GM18907 (cell line): Measurements from ENCODE around the gene RNPEPL1.

Experiments used
- ATAC-seq: cut with Tn5 transposase; IDR thresholded peaks from one replicate; pipeline ENCODE4 v1.9.1; 2021; ENCODE audit warnings: mild to moderate bottlenecking, moderate library complexity; ENCODE audit not compliant: unreplicated experiment

RNPEPL1 gene

DNA sequence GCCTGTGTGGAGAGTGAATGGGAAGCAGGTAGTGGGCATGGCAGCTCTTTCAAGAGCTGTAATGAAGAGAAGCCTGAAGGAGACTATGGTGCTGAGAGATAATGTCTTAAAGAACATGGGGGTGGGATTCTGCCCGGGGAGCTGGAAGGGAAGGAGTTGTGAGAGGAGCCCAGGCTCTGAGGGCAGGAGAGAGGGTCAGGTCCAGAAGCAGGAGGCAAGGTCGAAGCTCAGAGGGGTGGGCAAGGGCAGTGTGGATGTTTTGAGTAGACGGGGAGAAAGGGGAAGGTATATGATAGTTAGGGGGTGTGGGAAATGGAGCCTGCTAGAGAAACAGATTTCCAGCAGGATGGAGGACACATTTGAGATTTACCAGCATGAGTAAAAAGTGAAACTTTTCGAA lies 20.4 kb downstream of the RNPEPL1 start:
- no peak for ATAC-seq

DNA sequence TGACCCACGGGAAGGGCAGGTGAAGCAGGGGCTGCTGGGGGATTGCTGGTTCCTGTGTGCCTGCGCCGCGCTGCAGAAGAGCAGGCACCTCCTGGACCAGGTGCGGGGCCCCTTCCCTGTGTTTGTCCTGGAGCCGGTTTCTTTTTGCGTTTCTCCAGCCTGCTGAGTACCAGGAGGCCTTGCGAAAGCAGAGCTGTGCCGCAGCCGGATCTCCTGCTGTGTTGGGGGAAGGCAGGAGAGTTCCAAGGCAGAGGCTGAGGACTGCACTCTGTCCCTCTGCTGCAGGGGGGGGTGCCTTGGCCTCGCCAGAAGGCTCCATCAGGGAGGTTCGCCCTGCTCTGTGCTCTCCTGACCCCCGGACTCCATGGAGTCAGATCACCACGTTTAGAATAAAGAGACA lies 21.1 kb downstream of the RNPEPL1 start:
- no peak for ATAC-seq

DNA sequence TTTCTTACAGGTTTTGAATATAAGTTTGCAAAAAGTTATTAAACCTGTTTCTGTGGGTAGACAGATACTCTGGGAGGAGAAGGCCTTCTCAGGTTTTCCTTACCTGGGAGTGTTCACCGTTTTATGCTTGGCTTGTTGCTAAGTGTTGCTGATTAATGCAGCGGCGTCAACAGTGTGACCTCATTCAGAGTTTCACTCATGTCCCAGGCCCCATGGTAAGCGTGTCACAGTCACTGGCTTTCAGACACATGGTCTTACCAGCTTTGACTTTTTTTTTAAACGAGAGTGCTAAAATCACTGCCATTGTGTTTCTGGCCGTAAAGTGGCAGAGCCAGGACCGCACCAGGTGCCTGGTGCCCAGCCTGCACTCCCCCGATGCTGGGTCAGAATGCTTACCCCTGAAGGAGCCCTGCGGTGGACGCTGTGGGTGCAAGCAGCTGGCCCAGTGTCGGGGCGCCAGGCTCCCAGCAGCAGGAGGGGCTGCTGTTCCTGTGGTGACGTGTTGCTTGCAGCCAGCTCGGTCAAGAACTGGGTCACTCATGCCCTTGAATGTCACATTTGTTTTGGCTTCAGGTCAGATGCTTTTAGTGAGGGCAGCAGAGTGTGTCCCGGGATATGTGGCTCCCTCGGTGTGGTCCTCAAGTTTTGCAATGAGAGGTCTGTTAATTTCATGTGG lies 21.7 kb downstream of the RNPEPL1 start:
- no peak for ATAC-seq

DNA sequence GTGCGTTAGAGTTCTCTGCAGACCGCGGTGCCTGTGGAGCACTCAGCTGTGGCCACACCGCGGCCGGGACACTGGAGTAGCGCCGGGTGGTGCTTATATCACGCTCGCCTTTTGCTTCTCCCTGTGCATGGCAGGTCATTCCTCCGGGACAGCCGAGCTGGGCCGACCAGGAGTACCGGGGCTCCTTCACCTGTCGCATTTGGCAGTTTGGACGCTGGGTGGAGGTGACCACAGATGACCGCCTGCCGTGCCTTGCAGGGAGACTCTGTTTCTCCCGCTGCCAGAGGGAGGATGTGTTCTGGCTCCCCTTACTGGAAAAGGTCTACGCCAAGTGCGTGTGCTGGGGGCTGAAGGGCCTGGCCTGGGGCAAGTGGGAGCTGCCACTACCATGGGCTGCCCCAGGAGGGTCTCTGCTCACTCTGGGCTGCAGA lies 22.4 kb downstream of the RNPEPL1 start:
- no peak for ATAC-seq

DNA sequence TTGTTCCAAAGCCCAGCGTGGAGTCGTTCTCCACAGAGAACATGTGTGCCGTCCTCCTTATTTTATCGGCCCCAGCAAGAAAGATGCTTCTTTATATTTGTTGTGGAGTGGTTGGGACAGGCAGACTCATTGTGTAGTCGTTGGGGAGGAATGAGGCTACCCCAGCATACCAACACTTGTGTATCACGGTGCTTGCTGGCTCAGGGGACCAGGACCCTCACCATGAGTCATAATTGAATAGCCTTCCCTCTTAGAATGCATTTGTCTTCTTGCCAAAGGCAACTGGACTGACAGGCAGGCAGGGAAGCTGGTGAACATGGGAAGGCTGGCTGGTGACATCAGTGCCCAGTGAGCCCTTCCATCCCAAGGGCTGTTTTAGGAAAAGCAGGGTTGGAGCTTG lies 22.9 kb downstream of the RNPEPL1 start:
- ATAC-seq, result no peak

DNA sequence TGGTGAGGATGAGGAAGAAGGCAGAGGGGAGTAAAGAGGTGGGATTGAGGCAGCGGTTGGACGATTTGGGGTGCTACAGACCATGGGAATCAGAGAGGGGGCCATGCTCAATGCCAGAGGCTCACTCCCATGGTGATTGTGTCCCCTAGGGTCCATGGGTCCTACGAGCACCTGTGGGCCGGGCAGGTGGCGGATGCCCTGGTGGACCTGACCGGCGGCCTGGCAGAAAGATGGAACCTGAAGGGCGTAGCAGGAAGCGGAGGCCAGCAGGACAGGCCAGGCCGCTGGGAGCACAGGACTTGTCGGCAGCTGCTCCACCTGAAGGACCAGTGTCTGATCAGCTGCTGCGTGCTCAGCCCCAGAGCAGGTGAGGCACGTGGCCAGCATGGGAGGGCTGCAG lies 23.5 kb downstream of the RNPEPL1 start:
- no peak for ATAC-seq

DNA sequence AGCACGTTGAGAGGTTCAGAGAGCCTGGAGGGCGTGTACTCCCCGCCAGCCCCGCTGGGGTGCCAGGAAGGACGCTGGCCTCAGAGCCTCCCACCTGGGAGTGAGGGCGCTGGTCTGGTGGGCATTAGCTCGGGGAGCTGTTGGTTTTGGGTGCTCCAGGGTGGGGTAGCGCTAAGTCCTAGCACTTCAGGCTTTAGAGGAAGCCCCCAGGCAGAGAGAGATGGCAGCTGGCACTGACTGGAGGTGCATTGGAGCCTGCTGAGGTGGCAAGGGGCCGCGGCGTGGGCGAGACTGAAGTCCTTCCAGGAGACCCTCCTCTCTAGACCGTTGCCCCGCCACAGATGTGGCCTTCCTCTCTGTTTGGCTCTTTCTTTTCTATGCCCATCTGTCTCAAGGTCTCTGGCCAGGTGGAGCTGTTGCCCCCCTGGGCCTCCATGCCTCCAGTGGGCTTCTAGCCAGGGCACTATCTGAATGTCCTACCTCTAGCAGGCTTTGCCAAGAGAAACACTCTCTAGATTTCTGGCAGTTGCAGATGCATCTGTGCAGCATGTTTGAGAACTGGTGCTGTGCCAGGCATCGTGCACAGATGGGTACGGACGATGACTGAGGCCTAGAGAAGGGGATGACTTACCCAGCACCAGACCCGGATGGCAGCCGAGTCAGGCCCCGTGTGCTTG lies 24.9 kb downstream of the RNPEPL1 start:
- ATAC-seq, result no peak

DNA sequence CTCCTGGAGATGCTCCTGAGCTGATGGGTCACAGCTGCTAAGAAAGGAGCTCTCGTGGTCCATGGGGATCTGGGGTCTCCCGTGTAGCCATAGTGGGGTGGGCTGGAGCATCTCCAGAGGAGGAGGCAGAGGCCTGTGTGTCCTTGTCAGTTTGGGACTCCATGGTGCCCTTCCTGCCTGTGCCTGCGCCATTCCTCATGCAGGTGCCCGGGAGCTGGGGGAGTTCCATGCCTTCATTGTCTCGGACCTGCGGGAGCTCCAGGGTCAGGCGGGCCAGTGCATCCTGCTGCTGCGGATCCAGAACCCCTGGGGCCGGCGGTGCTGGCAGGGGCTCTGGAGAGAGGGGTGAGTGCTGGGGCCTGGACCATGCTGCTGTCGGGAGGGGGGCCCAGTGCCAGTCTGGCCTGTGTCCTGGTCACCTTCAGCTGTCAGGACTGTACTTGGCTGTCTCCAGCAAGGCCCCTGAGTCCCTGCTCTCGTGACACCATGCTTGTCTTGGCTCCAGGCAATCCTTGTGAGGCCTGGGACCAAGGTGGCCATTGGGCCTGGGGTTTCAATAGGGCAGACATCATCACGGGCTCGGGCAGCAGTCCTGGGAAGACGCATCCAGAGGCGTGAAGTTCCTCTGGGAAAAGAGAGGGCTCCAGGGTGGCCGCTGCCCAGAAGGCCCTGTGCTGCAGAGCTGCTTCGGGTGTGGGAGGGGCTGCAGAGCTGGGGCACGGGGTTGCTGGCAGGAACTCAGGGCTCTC lies 25.6 kb downstream of the RNPEPL1 start:
- ATAC-seq, result no peak

DNA sequence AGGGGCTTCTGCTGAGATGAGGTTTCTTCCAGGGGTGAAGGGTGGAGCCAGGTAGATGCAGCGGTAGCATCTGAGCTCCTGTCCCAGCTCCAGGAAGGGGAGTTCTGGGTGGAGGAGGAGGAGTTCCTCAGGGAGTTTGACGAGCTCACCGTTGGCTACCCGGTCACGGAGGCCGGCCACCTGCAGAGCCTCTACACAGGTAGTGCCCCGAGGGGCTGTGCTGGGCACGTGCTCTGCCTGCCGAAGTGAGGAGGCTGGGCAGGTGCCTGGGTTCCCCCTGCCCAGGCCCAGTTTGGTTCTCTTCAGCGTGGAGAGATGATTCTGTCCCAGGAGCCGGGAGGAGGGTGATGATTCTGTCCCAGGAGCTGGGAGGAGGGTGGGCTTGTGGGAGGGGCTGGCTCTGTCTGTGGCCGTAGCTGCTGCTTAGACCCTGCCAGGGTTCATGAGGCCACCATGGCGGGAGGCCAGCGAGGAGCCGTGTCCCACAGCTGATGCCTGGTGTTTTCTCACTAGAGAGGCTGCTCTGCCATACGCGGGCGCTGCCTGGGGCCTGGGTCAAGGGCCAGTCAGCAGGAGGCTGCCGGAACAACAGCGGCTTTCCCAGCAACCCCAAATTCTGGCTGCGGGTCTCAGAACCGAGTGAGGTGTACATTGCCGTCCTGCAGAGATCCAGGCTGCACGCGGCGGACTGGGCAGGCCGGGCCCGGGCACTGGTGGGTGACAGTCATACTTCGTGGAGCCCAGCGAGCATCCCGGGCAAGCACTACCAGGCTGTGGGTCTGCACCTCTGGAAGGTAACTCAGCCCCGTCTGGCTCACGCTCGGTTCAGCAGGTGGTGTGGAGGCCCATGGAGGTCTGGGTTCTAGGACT lies 26.5 kb downstream of the RNPEPL1 start:
- ATAC-seq, result no peak

DNA sequence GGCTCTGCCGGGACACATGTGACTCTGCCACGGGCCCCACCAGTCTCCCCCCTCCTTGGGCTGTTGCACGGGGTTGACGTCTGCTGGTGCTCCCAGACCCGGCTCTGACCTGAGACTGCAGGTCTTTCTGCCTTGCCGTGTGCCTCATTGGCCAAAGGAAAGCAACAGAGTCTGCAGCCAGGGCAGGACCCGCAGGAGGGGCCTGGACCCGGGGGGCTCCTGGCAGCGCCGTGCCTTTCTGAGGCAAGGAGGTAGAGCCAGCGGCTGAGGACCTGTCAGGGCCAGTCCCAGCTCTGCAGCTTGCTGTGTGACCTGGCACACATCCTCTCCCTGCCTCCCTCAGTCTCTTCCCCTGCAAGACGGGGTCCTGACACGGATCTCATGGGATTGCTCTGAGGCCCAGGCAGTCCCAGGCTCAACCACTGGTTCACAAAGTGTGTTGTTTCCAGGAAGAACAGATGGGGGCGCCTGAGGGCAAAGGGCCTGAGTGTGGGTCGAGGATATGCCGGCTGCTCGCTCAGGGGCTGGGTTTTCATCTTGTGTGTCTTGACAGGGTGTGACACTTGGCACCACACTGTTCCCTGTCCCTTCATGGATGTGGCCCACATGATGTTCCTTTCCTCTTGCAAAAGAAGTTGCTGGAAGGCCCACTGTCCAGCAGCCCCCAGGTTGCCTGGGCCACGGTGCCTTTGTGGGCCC lies 27.2 kb downstream of the RNPEPL1 start:
- ATAC-seq, result no peak

DNA sequence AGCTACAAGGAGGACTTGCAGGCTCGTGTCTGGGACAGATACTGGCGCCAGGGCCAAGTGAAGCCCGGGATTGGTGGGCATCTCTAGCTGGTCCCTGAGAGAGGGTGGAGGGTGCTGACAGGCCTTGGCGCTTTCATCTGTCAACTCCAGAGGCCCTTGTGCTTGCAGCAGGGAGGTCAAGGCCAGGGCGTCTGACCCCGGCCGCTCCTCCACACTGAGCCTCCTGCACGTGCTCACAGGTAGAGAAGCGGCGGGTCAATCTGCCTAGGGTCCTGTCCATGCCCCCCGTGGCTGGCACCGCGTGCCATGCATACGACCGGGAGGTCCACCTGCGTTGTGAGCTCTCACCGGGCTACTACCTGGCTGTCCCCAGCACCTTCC lies 27.8 kb downstream of the RNPEPL1 start:
- no peak for ATAC-seq

DNA sequence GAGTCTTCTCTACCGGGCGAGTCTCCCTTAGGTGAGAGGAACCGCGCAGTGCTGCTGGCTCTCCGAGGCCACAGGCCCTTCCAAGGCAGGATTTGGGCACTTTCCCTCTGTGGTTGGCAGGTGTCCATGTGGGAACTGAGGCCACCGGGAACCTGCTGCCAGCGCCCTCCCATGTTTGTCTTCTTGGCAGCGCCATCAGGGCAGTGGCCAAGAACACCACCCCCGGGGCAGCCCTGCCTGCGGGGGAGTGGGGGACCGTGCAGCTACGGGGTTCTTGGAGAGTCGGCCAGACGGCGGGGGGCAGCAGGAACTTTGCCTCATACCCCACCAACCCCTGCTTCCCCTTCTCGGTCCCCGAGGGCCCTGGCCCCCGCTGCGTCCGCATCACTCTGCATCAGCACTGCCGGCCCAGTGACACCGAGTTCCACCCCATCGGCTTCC lies 28.2 kb downstream of the RNPEPL1 start:
- no peak for ATAC-seq

DNA sequence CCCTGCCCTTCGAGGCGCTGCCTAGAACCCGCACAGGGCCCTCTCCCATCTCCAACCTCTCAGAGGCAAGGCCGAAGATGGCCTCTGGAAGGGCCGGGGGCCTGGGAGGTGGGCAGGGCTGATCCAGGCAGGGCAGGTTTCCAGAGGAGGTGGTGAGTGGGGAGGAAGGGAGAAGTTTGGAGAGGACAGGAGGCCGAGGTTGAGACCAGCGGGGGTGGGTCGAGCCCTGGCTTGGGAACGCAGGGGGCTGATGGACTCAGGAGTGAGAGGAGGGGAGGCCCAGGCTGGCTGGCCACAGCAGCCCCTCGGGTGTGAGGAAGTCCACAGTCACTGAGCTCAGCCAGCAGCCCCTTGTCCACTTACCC lies 28.8 kb downstream of the RNPEPL1 start:
- ATAC-seq, result no peak

DNA sequence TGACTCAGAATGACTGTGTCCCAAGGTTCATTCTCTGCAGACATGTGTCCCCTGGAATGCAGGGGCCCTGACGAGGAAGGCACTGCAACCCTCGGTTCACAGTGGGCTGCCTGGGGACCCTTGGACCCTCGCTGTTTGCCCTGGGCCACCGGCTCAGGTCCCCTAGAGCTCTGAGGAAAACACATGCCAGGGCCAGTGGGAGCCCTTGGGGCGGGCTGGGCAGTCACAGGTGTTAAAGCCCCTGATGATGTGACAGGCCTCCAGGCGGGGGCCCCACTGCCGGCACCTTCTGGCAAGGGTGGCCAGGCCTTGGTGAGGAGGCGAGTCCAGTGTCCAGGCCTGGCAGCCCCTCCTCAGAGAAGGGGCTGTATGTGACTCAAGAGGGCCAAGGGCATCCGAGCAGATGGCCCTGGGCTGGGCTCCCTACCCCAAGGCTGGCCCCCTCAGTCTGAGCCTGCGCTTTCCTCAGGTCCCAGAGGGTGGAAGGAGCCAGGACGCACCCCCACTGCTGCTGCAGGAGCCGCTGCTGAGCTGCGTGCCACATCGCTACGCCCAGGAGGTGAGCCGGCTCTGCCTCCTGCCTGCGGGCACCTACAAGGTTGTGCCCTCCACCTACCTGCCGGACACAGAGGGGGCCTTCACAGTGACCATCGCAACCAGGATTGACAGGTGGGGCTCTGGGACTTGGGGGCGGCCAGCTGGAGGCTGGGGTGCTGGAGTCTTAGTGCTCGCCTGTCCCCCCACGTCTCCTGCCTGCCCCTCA lies 29.3 kb downstream of the RNPEPL1 start:
- no peak for ATAC-seq

DNA sequence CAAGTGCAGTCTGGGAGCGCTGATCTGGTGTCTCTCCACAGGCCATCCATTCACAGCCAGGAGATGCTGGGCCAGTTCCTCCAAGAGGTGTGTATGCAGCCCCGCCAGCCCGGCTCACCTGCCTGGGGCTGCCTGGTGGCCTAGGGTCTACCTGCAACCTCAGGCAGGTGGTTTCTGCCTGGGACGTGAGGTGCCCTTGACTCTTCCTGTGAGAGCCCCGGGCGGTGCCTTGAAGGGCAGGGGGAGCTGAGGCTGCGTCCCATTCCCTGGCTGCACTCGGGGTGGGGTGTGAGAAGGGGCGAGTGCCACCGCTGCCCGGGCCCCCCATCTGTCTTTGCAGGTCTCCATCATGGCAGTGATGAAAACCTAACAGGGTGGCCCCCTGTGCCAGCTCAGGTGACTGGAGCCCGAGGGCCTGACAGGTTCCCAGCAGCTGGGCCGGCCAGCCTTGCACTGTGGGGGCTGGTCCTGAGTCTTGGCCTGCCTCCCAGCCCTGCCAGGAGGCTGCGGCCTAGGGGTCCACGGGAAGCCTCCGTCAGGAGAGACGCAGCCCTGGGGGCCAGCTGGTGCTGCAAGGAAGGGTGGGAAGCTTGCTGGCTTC lies 30.1 kb downstream of the RNPEPL1 start:
- no peak for ATAC-seq

DNA sequence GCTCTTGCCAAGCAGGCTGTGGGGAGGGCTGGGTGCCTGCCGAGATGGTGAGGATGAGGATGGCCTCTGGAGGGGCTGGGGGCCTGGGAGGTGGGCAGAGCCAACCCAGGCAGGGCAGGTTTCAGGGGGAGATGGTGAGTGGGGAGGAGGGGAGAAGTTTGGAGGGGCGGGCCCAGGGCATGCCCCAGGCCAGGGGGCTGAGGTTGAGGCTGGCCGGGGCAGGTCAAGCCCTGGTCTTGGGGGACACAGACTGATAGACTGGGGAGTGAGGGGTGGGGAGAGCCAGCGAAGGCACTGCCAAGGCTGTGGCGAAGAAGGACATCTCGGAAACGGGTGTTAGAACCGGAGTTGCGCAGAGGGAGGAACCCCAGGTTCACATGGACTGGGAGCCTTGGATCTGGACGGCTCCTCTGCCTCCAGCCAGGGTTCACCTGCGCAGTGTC lies 30.9 kb downstream of the RNPEPL1 start:
- ATAC-seq, result no peak

DNA sequence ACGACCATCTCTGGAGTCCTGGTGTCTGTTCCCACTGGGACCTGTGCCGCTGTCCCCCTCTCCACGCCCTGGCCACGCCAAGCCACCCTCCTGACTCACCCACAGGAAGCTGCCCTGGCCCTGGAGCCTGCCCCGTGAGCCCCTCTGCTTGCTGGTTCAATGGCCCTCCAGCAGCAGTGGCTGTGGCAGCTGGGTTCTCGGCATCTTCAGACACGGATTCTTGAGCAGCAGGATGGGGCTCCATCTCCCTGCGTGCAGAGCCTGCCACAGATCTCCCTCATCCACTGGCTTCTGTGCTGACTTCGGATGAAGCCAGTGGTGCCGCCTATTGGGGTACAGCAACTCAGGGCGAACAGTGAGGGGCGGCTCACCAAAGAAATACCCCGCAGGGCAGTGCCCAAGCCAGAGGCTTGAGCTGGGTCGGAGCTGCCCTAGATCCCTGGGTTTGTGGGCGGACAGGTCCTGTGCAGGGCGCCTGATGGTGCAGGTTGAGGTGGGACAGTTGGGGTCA lies 32.2 kb downstream of the RNPEPL1 start:
- ATAC-seq, result no peak

DNA sequence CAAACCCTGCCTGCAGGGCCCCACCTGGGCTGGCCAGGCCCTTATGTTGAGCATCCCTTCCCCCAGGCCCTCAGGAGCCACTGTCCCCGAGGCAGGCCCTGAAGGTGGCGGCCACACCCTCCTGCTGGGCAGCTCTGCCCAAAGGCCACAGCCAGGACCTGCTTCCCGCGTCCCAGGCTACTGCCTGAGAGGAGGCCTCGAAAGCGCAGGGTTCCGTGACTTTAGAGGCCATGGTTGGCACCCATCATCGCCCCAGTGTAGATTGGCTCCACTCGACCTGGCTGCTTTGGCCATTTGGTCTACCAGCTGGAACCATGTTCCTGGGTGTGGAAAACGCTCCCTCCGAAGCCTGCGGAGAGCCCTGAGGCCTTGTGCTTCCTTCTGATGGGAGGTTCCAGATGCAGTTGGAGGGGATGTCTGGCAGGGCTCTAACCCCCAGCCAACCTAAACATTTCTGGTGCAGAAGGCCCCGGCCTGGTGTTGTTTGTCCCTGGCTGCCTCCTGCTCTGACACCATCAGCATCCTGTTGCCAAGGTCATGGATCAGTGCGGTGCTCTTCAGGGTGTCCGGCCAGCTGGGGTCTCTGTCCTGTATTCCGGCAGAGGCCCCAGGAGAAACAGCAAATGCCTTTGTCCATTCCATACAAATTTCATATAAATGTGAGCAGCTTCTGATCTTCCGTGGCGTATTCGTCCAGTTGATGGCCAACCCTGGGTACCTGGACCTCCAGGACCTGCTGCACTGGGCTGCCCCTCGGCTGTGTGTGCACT lies 33.0 kb downstream of the RNPEPL1 start:
- no peak for ATAC-seq

DNA sequence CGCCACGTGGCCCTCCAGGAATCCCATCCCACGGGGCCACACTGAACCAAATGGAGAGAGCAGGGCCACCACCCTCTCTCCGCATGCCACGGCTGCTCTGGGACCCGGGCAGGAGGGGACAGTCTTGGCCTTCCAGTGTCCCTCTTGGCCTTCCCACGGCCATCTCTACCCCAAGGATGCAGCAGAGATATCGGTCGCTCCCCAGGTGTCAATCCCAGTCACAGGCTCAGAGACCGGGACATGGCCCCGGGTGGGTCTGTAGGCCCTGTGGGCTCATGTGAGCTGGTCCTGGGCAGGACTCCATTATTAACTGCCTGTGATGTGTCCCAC lies 33.5 kb downstream of the RNPEPL1 start:
- no peak for ATAC-seq
